ENCODE data around the gene ZNF567.

DNA sequence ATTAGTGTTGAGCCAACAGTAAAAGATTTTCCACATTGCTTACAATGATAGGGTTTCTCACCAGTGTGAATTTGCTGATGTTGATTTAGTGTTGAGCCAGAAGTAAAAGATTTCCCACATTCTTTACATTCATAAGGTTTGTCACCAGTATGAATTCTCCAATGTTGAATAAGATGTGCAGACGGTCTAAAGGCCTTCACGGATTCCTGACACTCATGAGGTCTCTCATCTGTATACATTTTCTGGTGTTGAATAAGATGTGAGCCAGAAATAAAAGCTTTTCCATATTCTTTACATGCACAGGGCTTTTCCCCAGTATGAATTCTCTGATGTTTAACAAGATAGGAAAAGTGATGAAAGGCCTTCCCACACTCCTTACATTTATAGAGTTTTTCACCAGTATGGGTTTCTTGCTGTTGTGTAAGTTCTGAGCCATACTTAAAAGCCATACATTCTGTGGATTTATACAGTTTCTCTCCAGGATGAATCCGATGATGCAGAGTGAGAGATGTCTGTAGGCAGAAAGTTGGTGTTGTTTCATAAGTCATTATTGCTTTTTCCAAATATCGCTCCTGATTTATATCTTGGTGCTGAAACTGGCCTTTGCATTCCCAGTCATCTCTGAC, 62.8 kb downstream of the ZNF567 start:
- TF ChIP-seq CTCF (IDR thresholded peaks at IDR 0.05), result no peak
- TF ChIP-seq EP300 (IDR thresholded peaks at IDR 0.05), result no peak
- no peak for TF ChIP-seq POLR2A (IDR thresholded peaks at IDR 0.05)
